HG02588 (cell line): ENCODE results near the gene SOX12.

ENCODE experiments used
- ATAC-seq: cut with Tn5 transposase; IDR thresholded peaks from one replicate; pipeline ENCODE4 v1.9.1; 2021; ENCODE audit warnings: mild to moderate bottlenecking, moderate library complexity; ENCODE audit not compliant: unreplicated experiment

SOX12 gene

DNA sequence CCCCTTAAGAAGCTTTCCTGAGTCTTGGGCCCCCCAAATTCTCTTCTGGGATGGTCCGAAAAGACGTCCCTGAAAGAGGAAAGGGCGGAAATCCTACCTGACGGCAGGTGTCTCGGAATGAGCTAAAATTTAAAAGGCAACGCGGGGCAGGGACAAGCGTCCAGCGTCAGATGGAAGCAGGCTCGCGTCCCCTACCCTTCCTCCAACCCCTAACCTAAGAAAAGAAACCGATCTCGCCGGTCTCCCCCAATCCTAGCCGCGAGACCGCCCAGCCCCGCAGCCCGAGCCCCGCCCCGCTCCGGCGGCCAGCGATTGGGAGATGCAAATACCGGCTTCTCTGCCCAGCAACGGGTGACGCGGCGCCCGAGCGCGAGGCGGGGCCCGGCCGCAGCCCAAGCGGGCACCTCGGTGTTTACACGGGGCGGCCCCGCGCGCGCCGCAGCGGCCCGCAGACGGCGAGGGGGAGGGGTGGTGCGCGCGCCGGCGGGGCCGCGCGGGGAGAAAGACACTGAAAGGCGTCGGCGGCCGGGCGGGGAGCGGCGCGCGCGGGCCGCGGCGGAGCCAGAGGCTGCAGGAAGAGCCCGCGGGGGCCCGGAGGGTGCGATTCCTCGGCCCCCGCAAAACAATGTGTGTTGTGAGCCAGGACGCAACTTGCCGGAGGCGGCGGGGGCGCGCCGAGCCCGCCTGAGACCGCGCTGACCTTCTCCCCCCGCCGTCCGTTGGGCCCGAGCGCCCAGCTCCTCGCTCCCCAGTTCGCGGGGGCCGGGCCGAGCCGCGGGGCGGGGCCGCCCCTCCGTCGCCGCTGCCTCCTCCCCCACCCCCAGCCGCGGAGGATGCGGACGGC is at the start of gene SOX12:
Gene SOX12 (plus strand): TSS at position 508 of the 844 bp plus-strand sequence. CDS start 373 bp downstream, outside the sequence.
- ATAC-seq, result peak; percentile 81

DNA sequence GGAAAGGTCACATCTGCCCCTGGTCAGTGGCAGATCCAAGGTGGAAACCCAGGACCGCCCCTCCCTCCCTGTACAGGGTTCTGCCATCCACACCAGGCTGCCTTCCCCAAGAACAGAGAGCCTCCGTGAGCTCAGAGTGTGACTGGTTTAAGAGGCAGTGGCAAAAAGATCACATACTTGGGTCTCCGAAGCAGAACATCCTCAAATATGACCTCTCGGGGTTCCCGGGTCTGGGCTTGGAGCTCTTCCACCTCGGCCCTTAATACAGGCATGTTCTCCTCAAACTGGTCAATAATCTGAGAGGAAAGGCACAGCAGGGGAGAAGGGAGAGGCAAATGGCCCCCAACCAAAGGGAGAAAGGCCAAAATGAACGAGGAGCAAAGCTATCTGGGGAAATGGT is 49.6 kb upstream of the SOX12 start:
- no peak for ATAC-seq

DNA sequence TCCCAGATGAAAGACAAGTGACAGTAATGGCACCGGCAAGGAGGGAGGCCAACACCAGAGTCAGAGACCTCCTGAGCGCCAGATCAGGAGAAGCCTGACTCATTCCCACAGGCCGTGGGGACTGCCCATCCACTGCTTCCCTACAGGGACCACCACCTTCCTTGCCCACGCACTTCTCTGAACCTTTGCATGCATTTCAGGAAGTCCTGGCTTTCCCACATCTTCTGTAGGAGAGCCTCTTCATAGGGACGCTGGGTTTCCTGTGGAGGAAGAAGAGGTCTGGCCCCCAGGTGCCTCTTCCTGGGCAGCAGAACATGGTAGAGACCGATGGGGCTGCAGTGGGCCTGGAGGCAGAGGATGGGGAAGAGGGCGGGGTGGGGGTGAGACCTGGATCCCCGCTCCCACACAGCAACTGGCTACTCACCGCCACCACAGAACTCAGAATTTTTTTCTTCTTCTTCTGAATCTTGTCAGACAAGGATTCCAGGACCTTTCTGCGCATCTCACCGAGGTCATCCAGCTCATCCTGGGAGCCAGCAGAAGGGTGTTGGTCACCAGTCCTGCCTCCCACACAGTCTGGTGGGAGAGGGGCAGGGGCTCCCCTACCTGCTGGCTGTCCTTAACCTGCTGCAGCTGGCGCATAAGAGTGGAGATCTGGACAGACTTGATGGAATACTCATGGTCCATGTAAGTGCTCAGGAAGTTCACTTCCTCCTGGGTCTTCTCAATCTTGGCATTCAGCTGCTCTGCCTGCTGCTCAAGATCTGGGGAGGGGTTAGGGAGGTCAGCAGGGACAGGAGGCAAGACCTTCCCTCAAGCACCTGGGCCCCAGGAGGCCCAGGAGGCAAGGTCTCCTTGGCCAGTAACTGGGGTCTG is 48.5 kb upstream of the SOX12 start:
- no peak for ATAC-seq

DNA sequence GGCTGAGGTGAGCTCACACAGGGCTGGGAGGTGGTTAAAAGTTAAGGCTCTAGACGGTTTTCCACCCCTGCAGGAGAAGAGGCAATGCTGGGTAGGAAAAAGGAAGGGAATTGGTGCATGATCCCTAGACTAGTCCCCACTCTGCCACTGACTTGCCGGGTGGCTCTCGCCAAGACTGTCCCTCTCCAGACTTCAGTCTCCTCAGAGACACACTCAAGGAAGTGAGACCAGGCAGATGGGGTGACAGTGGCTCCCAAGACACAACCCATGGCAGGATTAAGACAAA is 47.9 kb upstream of the SOX12 start:
- ATAC-seq, result no peak

DNA sequence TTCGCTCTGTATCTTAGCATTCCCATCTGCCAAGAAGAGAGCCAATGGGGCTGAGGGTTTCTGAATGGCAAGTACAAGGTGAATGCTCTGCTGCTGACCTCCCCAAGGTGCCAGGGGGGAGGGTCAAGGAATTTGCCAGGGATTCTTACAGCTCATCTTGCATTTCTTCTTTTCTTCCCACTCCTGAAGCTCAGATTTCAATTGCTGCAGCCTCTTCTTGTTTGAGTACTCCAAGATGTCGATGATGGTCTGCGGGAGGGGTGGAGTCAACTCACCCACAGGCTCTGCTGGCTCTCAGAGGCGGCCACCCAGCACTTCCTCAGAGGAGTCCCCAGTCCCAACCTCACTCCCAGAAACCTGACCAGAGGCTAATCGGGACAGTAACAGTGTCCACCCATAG is 47.2 kb upstream of the SOX12 start:
- no peak for ATAC-seq

DNA sequence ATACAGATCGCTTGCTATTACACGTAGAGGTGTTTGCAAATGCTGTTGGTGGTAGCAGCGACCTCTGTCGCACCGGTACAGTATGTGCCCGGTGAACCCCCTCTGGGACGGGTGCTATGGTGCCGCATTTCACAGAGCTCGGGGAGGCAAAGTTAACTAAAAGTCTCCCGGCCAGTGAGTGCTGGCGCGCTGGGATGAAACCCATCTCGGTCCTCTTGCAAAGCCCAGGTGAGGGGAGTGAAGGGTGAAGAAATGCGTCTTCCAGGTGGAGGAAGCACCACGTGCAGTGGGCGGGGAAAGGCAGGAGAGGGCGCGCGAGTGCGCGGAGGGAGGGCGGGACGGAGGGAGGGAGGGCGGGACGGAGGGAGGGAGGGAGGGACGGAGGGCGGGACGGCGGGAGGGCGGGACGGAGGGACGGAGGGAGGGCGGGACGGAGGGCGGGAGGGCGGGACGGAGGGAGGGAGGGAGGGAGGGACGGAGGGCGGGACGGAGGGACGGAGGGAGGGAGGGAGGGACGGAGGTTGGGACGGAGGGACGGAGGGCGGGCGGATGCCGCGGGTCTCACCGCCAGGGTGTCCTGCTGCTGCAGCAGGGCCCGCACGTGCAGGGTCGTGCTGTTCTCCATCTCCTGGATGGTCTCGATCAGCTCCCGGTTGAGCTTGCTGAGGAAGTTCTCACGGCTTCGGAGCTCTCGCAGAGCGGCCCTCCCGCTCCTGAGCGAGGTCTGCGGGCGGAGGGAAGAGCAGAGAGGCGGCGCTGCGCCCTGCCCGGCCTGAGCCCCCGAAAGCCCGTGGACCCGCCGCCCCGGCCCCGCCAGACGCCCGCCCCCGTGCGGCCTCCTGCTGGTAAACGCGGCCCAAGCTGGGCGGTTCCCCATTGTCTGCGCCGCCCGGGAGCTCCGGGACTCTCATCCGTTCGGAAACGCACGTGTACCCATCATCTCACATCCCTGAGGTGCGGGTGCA is 46.5 kb upstream of the SOX12 start:
- no peak for ATAC-seq

DNA sequence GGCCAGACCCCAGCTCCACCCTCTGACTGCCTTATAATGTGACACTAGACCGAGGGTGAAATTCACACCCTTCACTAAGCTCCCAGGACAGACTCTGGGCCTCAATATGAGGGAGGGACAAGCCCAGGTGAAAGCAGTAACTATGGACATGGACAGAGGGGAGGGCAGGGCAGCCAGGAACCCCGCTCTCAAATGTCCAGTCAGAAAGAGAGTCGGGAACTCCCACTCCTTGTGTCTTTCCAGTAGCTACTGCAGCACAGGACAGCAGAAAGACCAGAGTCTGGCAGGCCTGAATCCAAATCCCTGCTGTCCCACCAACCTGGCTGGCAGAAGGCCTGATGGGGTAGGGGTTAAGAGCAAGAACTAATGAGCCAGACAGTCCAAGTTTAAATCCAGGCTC is 41.2 kb upstream of the SOX12 start:
- ATAC-seq, result no peak

DNA sequence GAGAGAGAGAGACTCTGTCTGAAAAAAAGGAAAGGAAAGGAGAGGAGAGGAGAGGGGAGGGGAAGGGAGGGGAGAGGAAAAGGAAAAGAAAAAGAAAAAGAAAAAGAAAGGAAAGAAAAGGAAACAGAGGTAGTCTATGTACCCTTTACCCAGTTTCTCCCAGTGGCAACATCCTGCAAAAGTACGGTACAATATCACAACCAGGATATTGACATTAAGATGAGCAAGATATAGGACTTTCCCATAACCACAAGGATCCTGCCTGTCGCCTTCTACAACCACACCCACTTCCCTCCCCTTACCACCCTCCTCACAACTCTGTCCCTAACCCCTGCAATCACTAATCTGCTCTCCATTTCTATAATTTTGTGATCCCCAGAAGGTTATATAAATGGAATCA is 38.8 kb upstream of the SOX12 start:
- no peak for ATAC-seq

DNA sequence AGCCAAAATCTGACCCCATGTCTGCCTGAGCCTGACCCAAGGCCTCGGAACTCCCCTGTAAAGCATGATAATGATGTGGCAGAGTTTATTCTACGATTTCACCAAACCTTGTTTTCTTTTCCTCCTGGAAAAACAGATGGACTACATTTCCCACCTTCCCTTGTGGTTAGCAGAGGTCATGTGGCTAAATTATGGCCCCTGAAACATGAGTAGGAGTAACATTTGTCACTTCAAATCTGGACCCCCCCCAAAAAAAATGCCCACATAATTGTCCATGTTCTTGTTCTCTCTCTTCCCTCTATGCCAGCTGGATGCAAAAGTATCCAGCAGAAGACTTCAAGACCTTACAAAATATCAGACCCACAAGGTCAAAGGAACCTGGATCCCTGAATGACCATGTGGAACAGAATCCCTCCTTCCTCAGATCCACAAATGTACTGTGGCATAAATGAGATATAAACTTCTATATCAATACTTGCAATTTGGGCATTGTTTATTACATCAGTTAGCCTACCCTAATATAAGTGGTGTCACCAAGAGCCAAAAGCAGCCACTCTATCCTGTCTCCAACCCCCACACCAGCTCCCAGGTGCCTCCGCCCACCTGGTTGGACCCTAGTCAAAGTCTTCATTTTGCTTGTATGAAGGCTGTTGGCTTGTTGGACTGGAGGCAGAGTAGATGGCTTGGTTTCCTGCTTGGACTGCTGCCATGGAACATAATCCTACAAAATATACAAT is 36.2 kb upstream of the SOX12 start:
- ATAC-seq, result no peak

DNA sequence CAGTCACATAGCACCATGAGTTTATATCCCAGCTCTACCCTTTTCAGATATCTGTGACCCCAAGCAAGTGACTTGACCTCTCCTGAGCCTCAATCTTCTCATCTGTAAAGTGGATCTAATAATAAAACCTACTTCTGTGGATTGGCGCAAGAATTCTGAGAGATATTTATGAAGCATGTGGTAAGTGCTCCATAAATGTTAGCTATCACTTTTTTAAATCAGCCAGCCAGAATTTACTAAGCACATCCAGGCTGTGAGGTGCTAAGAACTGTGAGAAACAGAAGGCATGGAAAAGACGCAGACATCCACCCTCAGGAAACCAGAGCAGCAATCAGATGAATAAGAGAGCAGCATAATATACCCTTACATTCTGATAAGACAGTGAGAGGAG is 35.7 kb upstream of the SOX12 start:
- no peak for ATAC-seq

DNA sequence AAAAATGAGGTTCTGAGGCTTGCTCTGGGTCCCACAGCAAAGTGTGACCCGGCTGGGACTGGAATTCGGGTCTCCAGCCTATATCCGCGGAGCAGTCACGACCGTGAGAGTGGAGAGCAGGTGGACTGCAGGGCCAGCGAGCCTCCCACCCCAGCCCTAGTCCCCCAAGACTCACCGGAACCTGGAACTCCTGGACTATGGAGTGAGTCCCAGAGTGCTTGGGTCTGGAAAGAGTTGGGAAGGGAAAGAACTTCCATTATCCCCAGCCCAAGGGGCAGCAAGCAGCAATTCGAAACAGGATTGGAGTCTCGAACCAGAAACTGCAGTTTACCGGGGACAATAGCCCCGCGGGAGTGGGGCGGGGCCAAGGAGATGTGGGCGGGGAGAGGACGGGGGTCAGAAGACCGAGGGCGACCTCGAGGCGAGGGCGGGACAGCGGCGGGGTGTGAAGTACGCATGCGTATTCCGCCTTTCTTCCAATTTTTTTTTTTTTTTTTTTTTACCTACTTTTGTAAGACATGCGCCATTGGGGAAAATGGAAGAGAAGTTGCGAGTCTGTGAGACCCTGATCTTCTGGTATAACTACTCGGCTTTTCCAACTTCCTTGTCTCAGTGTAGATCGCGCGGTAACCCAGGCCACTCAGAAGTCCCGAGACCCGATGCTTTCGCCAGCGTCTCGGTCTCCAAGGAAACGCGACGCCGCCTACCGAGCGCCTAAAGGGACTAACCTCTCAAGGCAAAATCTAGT is 35.1 kb upstream of the SOX12 start, which contains the start of gene C20orf96:
Gene C20orf96 (minus strand): TSS at position 667 of the 748 bp plus-strand sequence. CDS start 140 bp downstream, at position 527.
- ATAC-seq, result peak; percentile 87

DNA sequence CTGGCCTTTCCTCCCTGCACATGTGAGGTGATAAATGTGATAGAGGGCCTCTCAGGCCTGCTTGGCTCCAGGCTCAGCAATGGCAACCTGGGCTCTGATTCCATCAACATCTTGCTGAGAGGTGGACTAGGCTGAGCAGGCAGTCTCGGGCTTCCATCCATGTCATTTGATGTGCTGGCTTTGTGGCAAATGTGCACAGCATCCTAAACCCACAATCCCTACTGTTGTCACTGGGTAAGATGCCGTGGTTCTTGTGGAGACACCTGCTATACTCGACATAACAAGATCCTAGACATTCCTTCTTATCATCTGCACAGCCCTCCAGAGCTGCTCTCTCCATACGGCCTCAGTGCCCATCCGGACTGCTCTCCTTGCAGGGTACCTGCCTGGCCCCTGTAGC is 30.8 kb upstream of the SOX12 start:
- ATAC-seq, result no peak

DNA sequence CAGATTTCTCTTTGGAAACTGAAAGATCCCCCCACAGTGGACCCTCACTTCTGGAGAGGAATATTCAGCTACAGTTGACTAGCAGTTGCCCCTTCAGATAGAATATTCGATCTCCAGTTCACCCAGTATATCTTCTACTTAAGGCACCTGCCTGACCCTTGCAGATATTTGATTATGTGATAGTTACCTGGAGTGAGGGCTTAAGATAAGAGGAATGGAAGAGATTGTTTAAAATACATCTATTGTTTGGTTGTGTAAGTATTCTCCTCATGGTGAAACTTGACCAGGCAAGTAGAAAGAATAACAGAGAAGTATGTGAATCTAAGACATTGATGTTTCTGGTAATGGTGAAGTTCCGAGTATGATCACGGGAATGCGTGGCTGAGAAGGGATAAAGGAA is 29.5 kb upstream of the SOX12 start:
- no peak for ATAC-seq

DNA sequence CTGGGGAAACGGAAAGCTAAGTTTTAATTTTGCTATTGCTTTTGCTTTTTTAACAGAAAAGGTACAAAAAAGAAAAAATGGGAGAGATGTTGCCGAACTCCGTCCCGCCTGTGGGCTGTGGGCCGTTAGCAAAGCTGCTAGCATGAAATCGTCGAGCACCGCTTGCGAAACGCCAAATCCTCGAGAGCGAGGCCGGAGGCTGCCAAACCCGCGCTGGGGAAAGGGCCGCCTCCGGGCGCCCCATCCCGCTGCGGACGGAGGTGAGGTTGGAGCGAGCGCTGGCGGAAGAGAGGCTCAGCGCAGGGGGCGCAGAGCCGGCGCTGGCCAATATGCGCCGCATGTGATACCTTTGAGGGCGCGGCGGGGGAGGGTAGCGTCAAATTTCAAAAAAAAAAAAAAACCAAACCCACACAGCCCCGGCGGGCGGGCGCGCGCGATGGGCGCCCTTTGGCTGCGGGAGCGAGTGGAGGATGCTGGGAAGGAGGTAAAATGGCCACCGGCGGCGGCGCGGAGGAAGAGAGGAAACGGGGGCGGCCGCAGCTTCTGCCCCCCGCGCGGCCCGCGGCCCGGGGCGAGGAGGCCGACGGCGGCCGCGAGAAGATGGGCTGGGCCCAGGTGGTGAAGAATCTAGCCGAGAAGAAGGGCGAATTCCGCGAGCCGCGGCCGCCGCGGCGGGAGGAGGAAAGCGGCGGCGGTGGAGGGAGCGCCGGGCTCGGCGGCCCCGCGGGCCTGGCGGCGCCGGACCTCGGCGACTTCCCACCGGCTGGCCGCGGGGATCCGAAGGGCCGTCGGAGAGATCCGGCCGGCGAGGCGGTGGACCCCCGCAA is 28.0 kb upstream of the SOX12 start, which contains the start of gene ZCCHC3:
Gene ZCCHC3 (plus strand): TSS at position 473 of the 827 bp plus-strand sequence. CDS start 17 bp downstream, at position 490.
- ATAC-seq, result peak; percentile 75

DNA sequence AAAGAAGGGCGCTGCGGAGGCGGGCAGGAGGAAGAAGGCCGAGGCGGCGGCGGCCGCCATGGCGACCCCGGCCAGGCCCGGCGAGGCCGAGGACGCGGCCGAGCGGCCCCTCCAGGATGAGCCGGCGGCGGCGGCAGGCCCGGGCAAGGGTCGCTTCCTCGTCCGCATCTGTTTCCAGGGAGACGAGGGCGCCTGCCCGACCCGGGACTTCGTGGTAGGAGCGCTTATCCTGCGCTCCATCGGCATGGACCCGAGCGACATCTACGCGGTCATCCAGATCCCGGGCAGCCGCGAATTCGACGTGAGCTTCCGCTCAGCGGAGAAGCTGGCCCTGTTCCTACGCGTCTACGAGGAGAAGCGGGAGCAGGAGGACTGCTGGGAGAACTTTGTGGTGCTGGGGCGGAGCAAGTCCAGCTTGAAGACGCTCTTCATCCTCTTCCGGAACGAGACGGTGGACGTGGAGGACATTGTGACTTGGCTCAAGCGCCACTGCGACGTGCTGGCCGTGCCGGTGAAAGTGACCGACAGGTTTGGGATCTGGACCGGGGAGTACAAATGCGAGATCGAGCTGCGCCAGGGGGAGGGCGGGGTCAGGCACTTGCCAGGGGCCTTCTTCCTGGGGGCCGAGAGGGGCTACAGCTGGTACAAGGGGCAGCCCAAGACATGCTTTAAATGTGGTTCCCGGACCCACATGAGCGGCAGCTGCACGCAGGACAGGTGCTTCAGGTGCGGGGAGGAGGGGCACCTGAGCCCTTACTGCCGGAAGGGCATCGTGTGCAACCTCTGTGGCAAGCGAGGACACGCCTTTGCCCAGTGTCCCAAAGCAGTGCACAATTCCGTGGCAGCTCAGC is 27.2 kb upstream of the SOX12 start:
- ATAC-seq, result peak; percentile 26

DNA sequence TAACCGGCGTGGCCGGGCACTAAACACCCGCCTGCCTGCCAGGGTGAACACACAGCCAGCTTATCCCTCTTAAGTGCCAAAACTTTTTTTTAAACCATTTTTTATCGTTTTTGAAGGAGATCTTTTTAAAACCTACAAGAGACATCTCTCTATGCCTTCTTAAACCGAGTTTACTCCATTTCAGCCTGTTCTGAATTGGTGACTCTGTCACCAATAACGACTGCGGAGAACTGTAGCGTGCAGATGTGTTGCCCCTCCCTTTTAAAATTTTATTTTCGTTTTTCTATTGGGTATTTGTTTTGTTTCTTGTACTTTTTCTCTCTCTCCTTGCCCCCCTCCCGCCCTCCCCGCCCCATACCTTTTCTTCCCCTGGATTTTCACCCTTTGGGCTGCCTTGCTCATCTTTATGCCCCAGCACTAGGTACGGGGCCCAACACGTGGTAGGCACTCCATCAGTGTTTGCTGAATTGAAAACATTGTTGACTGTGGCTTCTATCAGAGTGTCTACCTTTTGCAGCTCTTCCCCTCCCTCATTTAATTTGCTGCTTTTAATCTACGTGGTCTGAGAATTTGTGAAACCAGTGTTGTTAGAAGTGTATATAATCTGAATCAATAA is 26.5 kb upstream of the SOX12 start:
- ATAC-seq, result no peak

DNA sequence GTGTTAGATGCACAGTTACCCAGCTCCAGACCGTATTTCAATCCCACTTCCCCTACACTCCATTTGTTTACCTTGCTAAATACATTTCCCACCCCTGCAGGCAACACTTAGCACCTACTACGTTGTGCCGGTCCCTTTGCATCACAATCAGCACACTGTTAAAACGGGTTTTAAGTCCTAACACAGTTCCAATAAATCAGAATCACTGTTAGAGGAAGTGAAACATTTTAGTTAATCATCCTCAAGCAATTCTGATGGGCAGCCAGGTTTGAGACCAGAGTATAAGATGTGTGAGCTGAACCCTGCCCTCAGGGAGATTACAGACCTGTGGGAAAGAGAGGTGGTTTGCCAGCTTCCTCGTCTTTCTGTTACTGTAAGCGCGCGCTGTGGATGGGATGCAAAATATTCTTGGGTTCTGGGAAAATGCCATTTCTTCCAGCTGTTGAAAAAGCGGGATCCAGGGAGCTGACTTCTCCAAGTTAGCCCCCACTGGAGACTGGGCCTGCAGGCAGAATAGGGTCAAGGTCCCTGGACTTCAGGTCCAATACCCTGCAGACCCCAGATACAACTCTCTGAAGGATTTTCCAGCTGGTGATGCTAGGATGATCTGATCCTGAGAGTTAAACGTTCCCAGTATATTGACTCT is 24.9 kb upstream of the SOX12 start:
- ATAC-seq, result no peak
